Right lobe of liver (tissue), 6 donors: Measurements from ENCODE around the gene SNCAIP. TPM values are rescaled to one million over a fixed set of nuclear protein-coding genes. Genes with fewer than 3 reads are reported as not detected.

ENCODE experiments used
- ATAC-seq, 4 donors: fragments of 200-7000 bp; cut with Tn5 transposase; one replicate each; pipeline ENCODE4 v1.9.1; 2020; ENCODE audit warnings: mild to moderate bottlenecking in 4 of 4, moderate library complexity in 4 of 4
- DNase-seq, 3 donors: peaks; one replicate each; pipeline ENCODE4 v3.0.0-alpha.2; 2020
- H3K27ac ChIP-seq, 3 donors: fragments of 200-600 bp; one replicate each; pipeline ENCODE4 v1.8.0; 2022
- H3K27me3 ChIP-seq, 2 donors: fragments of 200-600 bp; one replicate each; pipeline ENCODE4 v1.8.0; 2022
- H3K36me3 ChIP-seq, 4 donors: fragments of 200-600 bp; sonication (generic) in 1 of 4; one replicate each; pipeline versions ENCODE4 v1.5.1 to v1.8.0; 2017 to 2022; ENCODE audit warnings: control low read depth in 1 of 4
- H3K4me1 ChIP-seq, 4 donors: fragments of 200-600 bp; sonication (generic) in 1 of 4; one replicate each; pipeline versions ENCODE4 v1.5.1 to v1.8.0; 2017 to 2022; ENCODE audit warnings: control low read depth in 1 of 4
- H3K4me3 ChIP-seq, 3 donors: fragments of 200-600 bp; one replicate each; pipeline ENCODE4 v1.8.0; 2022
- H3K9me3 ChIP-seq, 4 donors: fragments of 200-600 bp; sonication (generic) in 1 of 4; one replicate each; pipeline versions ENCODE4 v1.5.1 to v1.8.0; 2017 to 2022; ENCODE audit warnings: control low read depth in 1 of 4
- CTCF ChIP-seq, 4 donors: fragments of 200-600 bp in 3 of 4; fragments of 450-650 bp in 1 of 4; IDR thresholded peaks; one replicate each; pipeline versions ENCODE4 v1.5.1 to v1.8.0; 2016 to 2022; ENCODE audit warnings: antibody characterized with exemption in 4 of 4, mild to moderate bottlenecking in 2 of 4
- POLR2A ChIP-seq: fragments of 450-650 bp; IDR thresholded peaks from one replicate; pipeline ENCODE4 v1.6.1; 2017; ENCODE audit warnings: antibody characterized with exemption, mild to moderate bottlenecking
- WGBS: methylation state at CpG from one replicate; pipeline ENCODE4 v1.1.6; 2018; ENCODE audit warnings: low coverage, low lambda C conversion rate; ENCODE audit not compliant: insufficient coverage; ENCODE audit errors: missing lambda C conversion rate; 5-methylcytosine and 5-hydroxymethylcytosine counted together
- intact Hi-C, 2 donors: fragments of 100-400 bp; cut with DNase I; formaldehyde crosslinking; loops; one replicate each; pipeline versions ENCODE4 v1.11.2 to v1.14.1; 2022
- total RNA-seq, 6 experiments: library from RNA; depleted of rRNA in 2 of 6; stranded (reverse); fragments of >200 nt in 2 of 6; fragmentation: NEBNext Ultra II Directional in 3 of 6; extraction: Animal tissue kit (Norgen Biotek cat#: 25700) in 3 of 6; gene quantifications; one replicate each; pipeline versions ENCODE4 v1.1.0 to v1.2.4, GENCODE V29; 2016 to 2023
- donor health status: DM: no; HTN: yes; CAD: no.
- donor health status: DM: no; HTN: no; CAD: no.
- donor health status: DM: no; HTN: no; CAD: no.
- donor health status: DM: no; HTN: yes; CAD: no.
- donor health status: DM: no; HTN: yes; CAD: no.

Gene SNCAIP
- total RNA-seq, 6 experiments from 2014 or later: 0.19 to 0.65 (median 0.32) TPM; not detected in 1

GRCh38 chr5:122400341-122400740 is 88.3 kb downstream of the SNCAIP start:
- H3K36me3 ChIP-seq: no peaks in the 10 kb centered on the region
- H3K27me3 ChIP-seq: no peaks in the 10 kb centered on the region
- no peak for TF ChIP-seq POLR2A
- no peak for TF ChIP-seq CTCF (IDR thresholded peaks at IDR 0.05)
- intact Hi-C loops: no loop called here
- H3K4me1 ChIP-seq: no peaks in the 10 kb centered on the region
- H3K9me3 ChIP-seq: no peaks in the 10 kb centered on the region
- DNase-seq: no peak
- H3K4me3 ChIP-seq: no peak overlapping the region
- no peak for ATAC-seq
- 82% methylated on average over 1 of the region's 1 CpG for WGBS
- no peak overlapping the region for H3K27ac ChIP-seq

GRCh38 chr5:122400938-122401337 is 88.9 kb downstream of the SNCAIP start:
- Histone ChIP-seq H3K36me3 (no peaks in the 10 kb centered on the region), H3K4me3 (no peak overlapping the region), H3K27ac (no peak overlapping the region), H3K4me1 (no peaks in the 10 kb centered on the region), H3K9me3 (no peaks in the 10 kb centered on the region), H3K27me3 (no peaks in the 10 kb centered on the region)
- intact Hi-C loops: no loop called here
- WGBS: no CpG with 5 or more reads among the region's 1 CpG
- DNase-seq (no peak), ATAC-seq (no peak)
- TF ChIP-seq POLR2A (no peak), CTCF (IDR thresholded peaks at IDR 0.05) (no peak)

- Histone ChIP-seq H3K27me3 (no peaks in the 10 kb centered on the region), H3K9me3 (no peaks in the 10 kb centered on the region), H3K27ac (no peak overlapping the region), H3K36me3 (no peaks in the 10 kb centered on the region), H3K4me3 (no peak overlapping the region), H3K4me1 (no peaks in the 10 kb centered on the region)
- peak in 1 of 4 donors; percentile 60 for ATAC-seq
- 87% methylated on average over 4 of the region's 4 CpGs for WGBS
- DNase-seq: no peak
- intact Hi-C loops: no loop called here
- TF ChIP-seq CTCF (IDR thresholded peaks at IDR 0.05) (no peak), POLR2A (no peak)
Measured at GRCh38 chr5:122401976-122402725, 90.1 kb downstream of the SNCAIP start.

- intact Hi-C loops: no loop called here
- ATAC-seq (no peak), DNase-seq (no peak)
- TF ChIP-seq POLR2A (no peak), CTCF (IDR thresholded peaks at IDR 0.05) (no peak)
- H3K9me3 ChIP-seq: no peaks in the 10 kb centered on the region
- H3K4me3 ChIP-seq: no peak overlapping the region
- no peaks in the 10 kb centered on the region for H3K36me3 ChIP-seq
- 87% methylated on average over 6 of the region's 6 CpGs for WGBS
- no peaks in the 10 kb centered on the region for H3K27me3 ChIP-seq
- H3K27ac ChIP-seq: no peak overlapping the region
- H3K4me1 ChIP-seq: no peaks in the 10 kb centered on the region
Measured at GRCh38 chr5:122402955-122403685, 91.1 kb downstream of the SNCAIP start.
